Liver (tissue), 9 donors: ENCODE measurements around the gene EEIG1. TPM values are rescaled to one million over a fixed set of nuclear protein-coding genes. Genes with fewer than 3 reads are reported as not detected.

Experiments used
- DNase-seq: peaks from one replicate; pipeline ENCODE4 v3.0.0-alpha.2; 2017; ENCODE audit warnings: low spot score
- H3K27ac ChIP-seq, 2 donors: one replicate each; pipeline ENCODE4 v1.7.0; 2013; ENCODE audit warnings: inconsistent platforms in 2 of 2, low read length in 2 of 2, control low read depth in 1 of 2, low read depth in 1 of 2, mild to moderate bottlenecking in 1 of 2
- H3K27me3 ChIP-seq, 4 donors: one replicate each; pipeline versions ENCODE4 v1.6.1 to v1.7.0; 2013; ENCODE audit warnings: low read length in 3 of 4, inconsistent platforms in 1 of 4, mild to moderate bottlenecking in 1 of 4, moderate library complexity in 1 of 4; ENCODE audit not compliant: control insufficient read depth in 4 of 4, insufficient read depth in 4 of 4
- H3K36me3 ChIP-seq, 4 donors: one replicate each; pipeline versions ENCODE4 v1.6.1 to v1.7.0; 2013; ENCODE audit warnings: low read length in 3 of 4, mild to moderate bottlenecking in 3 of 4, low read depth in 1 of 4, moderate library complexity in 1 of 4; ENCODE audit not compliant: control insufficient read depth in 4 of 4, insufficient read depth in 3 of 4
- H3K4me1 ChIP-seq, 4 donors: one replicate each; pipeline versions ENCODE4 v1.6.1 to v1.7.0; 2013; ENCODE audit warnings: low read length in 3 of 4, mild to moderate bottlenecking in 3 of 4, moderate library complexity in 1 of 4; ENCODE audit not compliant: control insufficient read depth in 4 of 4, insufficient read depth in 4 of 4
- H3K4me3 ChIP-seq, 3 donors: one replicate each; pipeline versions ENCODE4 v1.6.1 to v1.7.0; 2013; ENCODE audit warnings: low read length in 3 of 3, control low read depth in 1 of 3, low read depth in 1 of 3, mild to moderate bottlenecking in 1 of 3
- H3K9ac ChIP-seq, 2 donors: one replicate each; pipeline ENCODE4 v1.7.0; 2013; ENCODE audit warnings: low read length in 2 of 2, mild to moderate bottlenecking in 2 of 2, moderate library complexity in 2 of 2, control low read depth in 1 of 2, low read depth in 1 of 2
- H3K9me3 ChIP-seq, 4 donors: one replicate each; pipeline versions ENCODE4 v1.6.1 to v1.7.0; 2013; ENCODE audit warnings: low read length in 3 of 4; ENCODE audit not compliant: control insufficient read depth in 4 of 4
- EGR1 ChIP-seq, 2 donors: IDR thresholded peaks; 2 replicates each; pipeline ENCODE4 v1.6.1; 2016 to 2018; ENCODE audit warnings: antibody characterized with exemption in 2 of 2, low read depth in 2 of 2
- FOXA1 ChIP-seq: IDR thresholded peaks from 2 replicates; pipeline ENCODE4 v1.6.1; 2016; ENCODE audit warnings: antibody characterized with exemption
- FOXA2 ChIP-seq: IDR thresholded peaks from 2 replicates; pipeline ENCODE4 v1.6.1; 2016; ENCODE audit warnings: antibody characterized with exemption
- GABPA ChIP-seq, 2 donors: IDR thresholded peaks in 1 of 2; conservative IDR thresholded peaks in 1 of 2; 2 replicates each; pipeline ENCODE4 v1.6.1; 2016; ENCODE audit warnings: antibody characterized with exemption in 2 of 2, mild to moderate bottlenecking in 1 of 2, moderate library complexity in 1 of 2
- HNF4A ChIP-seq, 2 donors: conservative IDR thresholded peaks; 2 replicates each; pipeline ENCODE4 v1.6.1; 2016; ENCODE audit warnings: antibody characterized with exemption in 2 of 2, mild to moderate bottlenecking in 2 of 2
- HNF4G ChIP-seq: IDR thresholded peaks from 2 replicates; pipeline ENCODE4 v1.6.1; 2016; ENCODE audit warnings: antibody characterized with exemption
- JUND ChIP-seq, 2 donors: IDR thresholded peaks; 2 replicates each; pipeline ENCODE4 v1.6.1; 2016; ENCODE audit warnings: antibody characterized with exemption in 2 of 2
- RAD21 ChIP-seq, 2 donors: IDR thresholded peaks; 2 replicates each; pipeline ENCODE4 v1.6.1; 2016; ENCODE audit warnings: antibody characterized with exemption in 2 of 2, mild to moderate bottlenecking in 2 of 2
- RXRA ChIP-seq, 2 donors: IDR thresholded peaks; 2 replicates each; pipeline ENCODE4 v1.6.1; 2017 to 2018; ENCODE audit warnings: antibody characterized with exemption in 2 of 2, mild to moderate bottlenecking in 1 of 2
- SP1 ChIP-seq: IDR thresholded peaks from 2 replicates; pipeline ENCODE4 v1.6.1; 2018; ENCODE audit warnings: antibody characterized with exemption, mild to moderate bottlenecking
- TAF1 ChIP-seq: conservative IDR thresholded peaks from 2 replicates; pipeline ENCODE4 v1.6.1; 2016; ENCODE audit warnings: antibody characterized with exemption, mild to moderate bottlenecking
- YY1 ChIP-seq: IDR thresholded peaks from 2 replicates; pipeline ENCODE4 v1.6.1; 2016; ENCODE audit warnings: antibody characterized with exemption, mild to moderate bottlenecking
- WGBS: extraction: QIAGEN DNeasy Blood & Tissue Kit; methylation state at CpG from one replicate; pipeline ENCODE4 v1.1.7; 2013; 5-methylcytosine and 5-hydroxymethylcytosine counted together
- polyA plus RNA-seq, 2 donors: library from polyadenylated mRNA; stranded (reverse) in 1 of 2; unstranded in 1 of 2; fragments of 200-250 nt in 1 of 2; fragments of >200 nt in 1 of 2; fragmentation: Nextera tagmentation in 1 of 2; extraction: Ambion mirVana in 1 of 2; gene quantifications; one replicate each; pipeline versions ENCODE4 v1.2.1 to v1.2.3, GENCODE V29; 2013 to 2015
- total RNA-seq, 2 donors: library from RNA; depleted of rRNA; stranded (reverse); fragments of >200 nt; gene quantifications; one replicate each; pipeline ENCODE4 v1.2.3, GENCODE V29; 2014
- TF ChIP-seq, protein P1 (sequence below): IDR thresholded peaks from 2 replicates; pipeline ENCODE4 v1.6.1; 2016; ENCODE audit warnings: antibody characterized with exemption
- TF ChIP-seq, protein P2 (sequence below): IDR thresholded peaks from 2 replicates; pipeline ENCODE4 v1.6.1; 2016; ENCODE audit warnings: antibody characterized with exemption
- TF ChIP-seq, protein P3 (sequence below): fragments of 150-350 bp; IDR thresholded peaks from 2 replicates; pipeline ENCODE4 v1.5.1; 2017; ENCODE audit warnings: improper control_type of control experiment, low read depth, low read length; ENCODE audit not compliant: missing input control
- TF ChIP-seq, protein P4 (sequence below): IDR thresholded peaks from 2 replicates; pipeline ENCODE4 v1.6.1; 2016; ENCODE audit warnings: antibody characterized with exemption
- TF ChIP-seq, protein P5 (sequence below): IDR thresholded peaks from 2 replicates; pipeline ENCODE4 v1.6.1; 2016; ENCODE audit warnings: antibody characterized with exemption, mild to moderate bottlenecking
- donor health status: healthy.
- donor health status: healthy.
- donor health status: healthy.
- donor health status: healthy.
- donor health status: healthy.

EEIG1 gene
- total and polyA plus RNA-seq, 4 donors, result 4.9 to 14.3 (median 8.9) TPM

DNA sequence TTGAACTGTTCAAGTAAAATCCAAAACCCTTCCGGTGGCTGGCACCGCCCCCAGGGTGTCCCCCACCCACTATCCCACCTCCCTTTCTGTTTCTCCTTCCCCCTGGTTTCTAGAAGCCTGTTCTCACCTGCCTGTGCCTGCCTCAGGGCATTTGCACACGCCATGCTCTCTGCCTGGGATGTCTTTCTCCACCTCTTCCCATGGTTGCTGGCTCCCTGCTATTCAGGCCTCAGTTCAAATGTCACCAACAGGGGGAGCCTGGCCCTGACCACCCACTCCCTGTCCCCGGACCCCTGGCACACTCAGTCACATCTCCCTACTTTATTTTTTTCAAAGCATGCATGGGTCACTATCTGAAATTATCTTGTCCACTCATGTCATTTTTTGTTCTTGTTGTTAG, 39.9 kb upstream of the EEIG1 start:
- no peak overlapping the region for H3K27ac ChIP-seq
- H3K4me1 ChIP-seq, result peaks cover 0 to 13% (median 8%) of the 10 kb centered on the region in 4 donors
- H3K9ac ChIP-seq, result no peak overlapping the region
- DNase-seq, result no peak
- 96% methylated on average over 4 of the region's 4 CpGs for WGBS
- H3K36me3 ChIP-seq, result no peaks in the 10 kb centered on the region
- no peaks in the 10 kb centered on the region for H3K27me3 ChIP-seq
- no peaks in the 10 kb centered on the region for H3K9me3 ChIP-seq
- TF ChIP-seq TAF1 (no peak), FOXA2 (no peak), JUND (IDR thresholded peaks at IDR 0.05) (no peak), RXRA (IDR thresholded peaks at IDR 0.05) (no peak), FOXA1 (no peak), HNF4G (no peak), RAD21 (IDR thresholded peaks at IDR 0.05) (no peak), HNF4A (conservative IDR thresholded peaks at IDR 0.05) (no peak), EGR1 (IDR thresholded peaks at IDR 0.05; ENCODE audit: low read depth in 2 of 2) (no peak)
- TF ChIP-seq, protein P1, sequence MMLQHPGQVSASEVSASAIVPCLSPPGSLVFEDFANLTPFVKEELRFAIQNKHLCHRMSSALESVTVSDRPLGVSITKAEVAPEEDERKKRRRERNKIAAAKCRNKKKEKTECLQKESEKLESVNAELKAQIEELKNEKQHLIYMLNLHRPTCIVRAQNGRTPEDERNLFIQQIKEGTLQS, result no peak
- TF ChIP-seq, protein P2, sequence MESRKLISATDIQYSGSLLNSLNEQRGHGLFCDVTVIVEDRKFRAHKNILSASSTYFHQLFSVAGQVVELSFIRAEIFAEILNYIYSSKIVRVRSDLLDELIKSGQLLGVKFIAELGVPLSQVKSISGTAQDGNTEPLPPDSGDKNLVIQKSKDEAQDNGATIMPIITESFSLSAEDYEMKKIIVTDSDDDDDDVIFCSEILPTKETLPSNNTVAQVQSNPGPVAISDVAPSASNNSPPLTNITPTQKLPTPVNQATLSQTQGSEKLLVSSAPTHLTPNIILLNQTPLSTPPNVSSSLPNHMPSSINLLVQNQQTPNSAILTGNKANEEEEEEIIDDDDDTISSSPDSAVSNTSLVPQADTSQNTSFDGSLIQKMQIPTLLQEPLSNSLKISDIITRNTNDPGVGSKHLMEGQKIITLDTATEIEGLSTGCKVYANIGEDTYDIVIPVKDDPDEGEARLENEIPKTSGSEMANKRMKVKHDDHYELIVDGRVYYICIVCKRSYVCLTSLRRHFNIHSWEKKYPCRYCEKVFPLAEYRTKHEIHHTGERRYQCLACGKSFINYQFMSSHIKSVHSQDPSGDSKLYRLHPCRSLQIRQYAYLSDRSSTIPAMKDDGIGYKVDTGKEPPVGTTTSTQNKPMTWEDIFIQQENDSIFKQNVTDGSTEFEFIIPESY, result no peak
- TF ChIP-seq, protein P3, sequence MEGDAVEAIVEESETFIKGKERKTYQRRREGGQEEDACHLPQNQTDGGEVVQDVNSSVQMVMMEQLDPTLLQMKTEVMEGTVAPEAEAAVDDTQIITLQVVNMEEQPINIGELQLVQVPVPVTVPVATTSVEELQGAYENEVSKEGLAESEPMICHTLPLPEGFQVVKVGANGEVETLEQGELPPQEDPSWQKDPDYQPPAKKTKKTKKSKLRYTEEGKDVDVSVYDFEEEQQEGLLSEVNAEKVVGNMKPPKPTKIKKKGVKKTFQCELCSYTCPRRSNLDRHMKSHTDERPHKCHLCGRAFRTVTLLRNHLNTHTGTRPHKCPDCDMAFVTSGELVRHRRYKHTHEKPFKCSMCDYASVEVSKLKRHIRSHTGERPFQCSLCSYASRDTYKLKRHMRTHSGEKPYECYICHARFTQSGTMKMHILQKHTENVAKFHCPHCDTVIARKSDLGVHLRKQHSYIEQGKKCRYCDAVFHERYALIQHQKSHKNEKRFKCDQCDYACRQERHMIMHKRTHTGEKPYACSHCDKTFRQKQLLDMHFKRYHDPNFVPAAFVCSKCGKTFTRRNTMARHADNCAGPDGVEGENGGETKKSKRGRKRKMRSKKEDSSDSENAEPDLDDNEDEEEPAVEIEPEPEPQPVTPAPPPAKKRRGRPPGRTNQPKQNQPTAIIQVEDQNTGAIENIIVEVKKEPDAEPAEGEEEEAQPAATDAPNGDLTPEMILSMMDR, result no peak
- TF ChIP-seq, protein P4, sequence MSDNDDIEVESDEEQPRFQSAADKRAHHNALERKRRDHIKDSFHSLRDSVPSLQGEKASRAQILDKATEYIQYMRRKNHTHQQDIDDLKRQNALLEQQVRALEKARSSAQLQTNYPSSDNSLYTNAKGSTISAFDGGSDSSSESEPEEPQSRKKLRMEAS, result no peak
- TF ChIP-seq, protein P5, sequence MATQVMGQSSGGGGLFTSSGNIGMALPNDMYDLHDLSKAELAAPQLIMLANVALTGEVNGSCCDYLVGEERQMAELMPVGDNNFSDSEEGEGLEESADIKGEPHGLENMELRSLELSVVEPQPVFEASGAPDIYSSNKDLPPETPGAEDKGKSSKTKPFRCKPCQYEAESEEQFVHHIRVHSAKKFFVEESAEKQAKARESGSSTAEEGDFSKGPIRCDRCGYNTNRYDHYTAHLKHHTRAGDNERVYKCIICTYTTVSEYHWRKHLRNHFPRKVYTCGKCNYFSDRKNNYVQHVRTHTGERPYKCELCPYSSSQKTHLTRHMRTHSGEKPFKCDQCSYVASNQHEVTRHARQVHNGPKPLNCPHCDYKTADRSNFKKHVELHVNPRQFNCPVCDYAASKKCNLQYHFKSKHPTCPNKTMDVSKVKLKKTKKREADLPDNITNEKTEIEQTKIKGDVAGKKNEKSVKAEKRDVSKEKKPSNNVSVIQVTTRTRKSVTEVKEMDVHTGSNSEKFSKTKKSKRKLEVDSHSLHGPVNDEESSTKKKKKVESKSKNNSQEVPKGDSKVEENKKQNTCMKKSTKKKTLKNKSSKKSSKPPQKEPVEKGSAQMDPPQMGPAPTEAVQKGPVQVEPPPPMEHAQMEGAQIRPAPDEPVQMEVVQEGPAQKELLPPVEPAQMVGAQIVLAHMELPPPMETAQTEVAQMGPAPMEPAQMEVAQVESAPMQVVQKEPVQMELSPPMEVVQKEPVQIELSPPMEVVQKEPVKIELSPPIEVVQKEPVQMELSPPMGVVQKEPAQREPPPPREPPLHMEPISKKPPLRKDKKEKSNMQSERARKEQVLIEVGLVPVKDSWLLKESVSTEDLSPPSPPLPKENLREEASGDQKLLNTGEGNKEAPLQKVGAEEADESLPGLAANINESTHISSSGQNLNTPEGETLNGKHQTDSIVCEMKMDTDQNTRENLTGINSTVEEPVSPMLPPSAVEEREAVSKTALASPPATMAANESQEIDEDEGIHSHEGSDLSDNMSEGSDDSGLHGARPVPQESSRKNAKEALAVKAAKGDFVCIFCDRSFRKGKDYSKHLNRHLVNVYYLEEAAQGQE, result no peak
- H3K4me3 ChIP-seq, result no peak overlapping the region

DNA sequence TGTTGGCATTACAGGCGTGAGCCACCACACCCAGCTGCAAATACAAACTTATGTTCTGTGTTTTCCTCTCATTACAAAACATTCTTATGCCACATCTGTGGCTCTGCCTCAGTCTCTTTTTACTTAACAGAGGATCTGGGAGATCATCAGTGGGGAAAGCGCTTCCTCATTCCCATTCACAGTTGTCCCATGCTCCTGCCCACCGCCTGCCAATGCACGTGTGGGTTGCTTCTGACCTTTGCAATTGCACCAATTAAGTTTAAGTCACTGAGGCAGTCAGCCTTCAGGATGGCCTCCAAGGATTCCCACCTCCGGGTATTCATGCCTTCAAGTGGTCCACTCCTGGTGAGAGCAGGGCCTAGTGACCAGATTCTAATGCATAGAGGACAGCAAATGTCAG, 34.9 kb upstream of the EEIG1 start:
- WGBS, result 95% methylated on average over 5 of the region's 5 CpGs
- TF ChIP-seq HNF4A (conservative IDR thresholded peaks at IDR 0.05) (no peak), EGR1 (IDR thresholded peaks at IDR 0.05; ENCODE audit: low read depth in 2 of 2) (no peak), TAF1 (no peak), HNF4G (no peak), YY1 (no peak), GABPA (IDR thresholded peaks at IDR 0.05 in 1 of 2, conservative IDR thresholded peaks at IDR 0.05 in 1 of 2) (no peak), JUND (IDR thresholded peaks at IDR 0.05) (no peak), RAD21 (IDR thresholded peaks at IDR 0.05) (no peak), FOXA2 (no peak), SP1 (no peak)
- TF ChIP-seq, protein P3, result no peak
- TF ChIP-seq, protein P4, result no peak
- TF ChIP-seq, protein P1, result no peak
- Histone ChIP-seq H3K36me3 (no peaks in the 10 kb centered on the region), H3K27ac (no peak overlapping the region), H3K4me1 (peaks cover 0 to 11% (median 7%) of the 10 kb centered on the region in 4 donors), H3K27me3 (no peaks in the 10 kb centered on the region), H3K4me3 (no peak overlapping the region), H3K9me3 (no peaks in the 10 kb centered on the region), H3K9ac (no peak overlapping the region)
- DNase-seq, result no peak
